Retina (tissue), 1 donor: ENCODE measurements around the gene TIMM10B.
"Not testable (repeated sequence)": the region's sequence is repeated elsewhere in the genome, so short reads cannot be mapped to it uniquely, and the experiment has no call there.

Experiments
- DNase-seq: peaks from one replicate; pipeline ENCODE4 v3.0.0-alpha.2; 2016

Gene TIMM10B

DNA sequence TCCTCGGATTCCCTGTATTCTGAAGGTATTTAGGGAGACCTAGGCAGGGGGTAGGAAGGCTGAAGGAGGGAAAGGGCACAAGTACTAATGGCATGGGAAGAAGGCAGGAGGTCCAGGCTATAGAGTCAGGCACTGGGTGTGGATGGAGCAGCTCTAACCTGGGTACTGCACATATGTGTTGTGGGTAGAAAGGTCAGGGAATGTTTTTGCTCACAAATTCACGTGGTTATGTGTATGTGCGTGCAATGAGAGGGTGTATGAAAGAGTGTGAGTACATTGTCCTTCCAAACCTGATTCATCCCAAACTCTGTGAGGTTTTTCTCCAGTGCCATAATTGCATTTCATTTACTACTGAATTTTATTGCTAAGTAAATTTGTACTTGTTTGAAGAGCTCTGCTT is 39.0 kb downstream of the TIMM10B start:
- DNase-seq = no peak

DNA sequence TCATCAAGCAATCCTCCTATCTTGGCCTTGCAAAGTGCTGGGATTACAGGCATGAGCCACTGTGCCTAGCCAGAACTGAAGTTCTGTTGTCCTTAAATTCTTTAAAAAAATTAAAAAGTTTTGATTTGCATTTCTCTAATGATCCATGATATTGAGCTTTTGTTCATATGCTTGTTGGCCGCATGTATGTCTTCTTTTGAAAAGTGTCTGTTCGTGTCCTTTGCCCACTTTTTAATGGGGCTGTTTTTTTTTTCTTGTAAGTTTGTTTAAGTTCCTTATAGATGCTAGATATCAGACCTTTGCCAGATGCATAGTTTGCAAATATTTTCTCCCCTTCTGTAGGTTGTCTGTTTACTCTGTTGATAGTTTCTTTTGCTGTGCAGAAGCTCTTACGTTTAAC is 40.6 kb downstream of the TIMM10B start:
- DNase-seq = not testable (repeated sequence)

GRCh38 chr11:6523253-6523652 is 42.0 kb downstream of the TIMM10B start:
- no peak for DNase-seq

DNA sequence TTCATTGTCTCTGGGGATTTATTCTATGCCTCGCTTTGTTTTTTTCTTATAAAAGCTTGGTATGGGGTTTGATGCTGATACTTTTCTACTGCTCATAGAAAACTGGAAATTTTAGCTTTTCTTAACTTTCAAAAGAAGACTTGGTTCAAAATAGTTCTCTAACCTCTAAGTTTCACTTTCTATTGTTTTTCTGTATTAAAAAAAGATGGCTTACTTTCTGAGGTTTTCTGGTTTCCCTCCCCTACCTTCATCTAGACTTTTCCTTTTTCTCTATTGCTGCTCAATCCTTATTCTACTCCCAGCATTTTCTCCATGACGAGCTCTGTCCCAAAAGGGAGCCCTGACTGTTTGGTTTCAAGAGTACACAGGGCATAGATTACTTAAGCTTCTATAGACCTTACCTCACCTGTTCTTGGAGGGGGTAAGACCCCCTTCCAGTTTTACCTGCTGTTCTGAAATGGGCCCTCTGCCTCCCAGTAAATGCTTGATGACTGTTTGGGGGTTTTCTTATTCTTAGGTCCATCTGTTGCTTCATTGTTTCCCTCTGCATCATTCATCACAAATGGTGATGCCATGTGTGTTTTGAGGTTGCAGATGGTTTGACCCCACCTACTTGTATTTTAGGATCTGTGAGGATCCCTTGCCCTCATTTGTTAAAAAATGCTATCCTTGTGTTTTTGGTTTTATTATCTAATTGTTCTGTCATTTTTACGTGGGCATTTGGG is 45.3 kb downstream of the TIMM10B start:
- no peak for DNase-seq

DNA sequence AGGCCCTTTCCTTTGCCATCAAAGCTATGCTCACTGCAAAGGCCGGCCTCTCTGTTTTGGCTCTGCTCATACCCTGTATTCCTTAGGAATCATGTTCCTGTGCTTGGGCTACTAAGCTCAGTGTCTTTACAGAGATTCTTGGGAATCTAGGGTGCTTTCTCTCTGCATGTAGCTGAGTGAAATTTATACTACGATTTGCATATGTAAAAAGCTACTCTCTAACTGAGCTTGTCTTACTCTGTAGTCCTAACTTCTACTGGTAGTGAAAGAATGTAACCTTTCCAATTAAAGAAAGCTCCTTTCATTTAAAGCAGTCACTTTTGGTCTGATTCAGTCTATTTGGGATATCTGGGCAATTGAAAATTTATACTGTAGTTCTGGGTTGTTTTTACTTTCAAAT is 48.0 kb downstream of the TIMM10B start:
- no peak for DNase-seq

DNA sequence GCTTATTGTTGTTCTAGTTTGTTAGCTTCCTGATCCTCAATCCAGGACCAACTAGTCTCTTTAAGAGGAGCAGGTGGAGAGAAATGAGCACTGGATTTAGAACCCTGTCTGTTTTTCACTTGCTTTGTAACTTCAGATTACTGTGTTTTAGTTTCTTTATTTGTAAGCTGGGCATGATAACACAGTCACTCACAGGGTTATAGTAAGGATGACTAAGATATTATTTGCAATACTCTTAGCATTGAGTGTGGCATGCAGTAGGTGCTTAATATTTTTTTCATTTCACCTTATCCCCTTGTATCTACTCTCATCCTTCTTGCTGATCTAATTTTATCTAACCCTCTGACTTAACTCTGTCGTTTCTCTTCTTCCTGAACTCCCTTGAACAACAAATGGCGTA is 49.5 kb downstream of the TIMM10B start:
- no peak for DNase-seq

DNA sequence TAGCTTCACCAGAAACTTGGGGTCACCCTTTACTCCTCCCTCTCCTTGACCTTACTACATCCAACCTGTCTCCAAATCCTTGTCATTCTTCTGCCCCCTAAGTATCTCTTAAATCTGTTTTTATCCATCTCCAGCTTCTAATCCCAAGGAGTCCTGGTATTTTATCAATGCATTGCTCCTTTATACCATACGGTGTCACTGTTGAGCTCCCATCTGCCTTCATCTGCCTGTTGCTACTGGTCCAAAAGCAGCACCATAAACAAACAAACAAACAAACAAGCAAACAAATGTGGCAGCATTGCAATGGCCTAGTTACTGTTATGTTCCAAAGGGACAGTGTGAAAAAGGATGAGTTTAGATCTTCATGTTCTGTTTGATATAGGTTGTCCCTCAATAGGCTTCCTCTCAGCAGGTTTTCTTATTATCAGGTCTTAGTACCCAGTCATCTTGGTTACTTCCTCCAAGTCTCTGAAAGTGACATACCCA is 50.0 kb downstream of the TIMM10B start:
- peak; percentile 66 for DNase-seq
